GM21825 (cell line): ENCODE measurements around the gene OSBPL10.
"Not testable (repeated sequence)": the region's sequence is repeated elsewhere in the genome, so short reads cannot be mapped to it uniquely, and the experiment has no call there.

Experiments
- ATAC-seq: cut with Tn5 transposase; IDR thresholded peaks from one replicate; pipeline ENCODE4 v1.9.1; 2021; ENCODE audit warnings: mild to moderate bottlenecking, moderate library complexity; ENCODE audit not compliant: unreplicated experiment

OSBPL10 gene

GRCh38 chr3:31981206-31982181, at the start of gene OSBPL10, which contains the start of gene ZNF860:
TSS of gene OSBPL10 (minus strand) at chr3:31981262. CDS start at chr3:31981179, 83 bp downstream.
TSS of gene ZNF860 (plus strand) at chr3:31981750. CDS start at chr3:31989080, 7,330 bp downstream.
- ATAC-seq = no peak

GRCh38 chr3:32026593-32026992, 45.5 kb upstream of the OSBPL10 start:
- no peak for ATAC-seq

DNA sequence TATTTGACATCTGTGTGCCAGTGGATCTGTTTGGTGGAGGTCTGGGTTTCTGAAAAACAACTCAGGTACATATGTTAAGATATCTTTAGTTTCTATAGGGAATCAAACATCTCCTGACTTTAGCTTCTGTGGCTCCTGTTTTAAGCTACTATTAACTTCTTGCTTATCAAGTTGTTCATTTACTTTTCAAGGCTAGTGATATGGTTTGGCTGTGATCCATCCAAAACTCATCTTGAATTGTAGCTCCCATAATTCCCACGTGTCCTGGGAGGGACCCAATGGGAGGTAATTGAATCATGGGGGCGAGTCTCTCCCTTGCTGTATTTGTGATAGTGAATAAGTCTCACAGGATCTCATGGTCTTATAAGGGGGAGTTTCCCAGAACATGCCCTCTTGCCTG, 41.9 kb upstream of the OSBPL10 start:
- ATAC-seq = no peak

DNA sequence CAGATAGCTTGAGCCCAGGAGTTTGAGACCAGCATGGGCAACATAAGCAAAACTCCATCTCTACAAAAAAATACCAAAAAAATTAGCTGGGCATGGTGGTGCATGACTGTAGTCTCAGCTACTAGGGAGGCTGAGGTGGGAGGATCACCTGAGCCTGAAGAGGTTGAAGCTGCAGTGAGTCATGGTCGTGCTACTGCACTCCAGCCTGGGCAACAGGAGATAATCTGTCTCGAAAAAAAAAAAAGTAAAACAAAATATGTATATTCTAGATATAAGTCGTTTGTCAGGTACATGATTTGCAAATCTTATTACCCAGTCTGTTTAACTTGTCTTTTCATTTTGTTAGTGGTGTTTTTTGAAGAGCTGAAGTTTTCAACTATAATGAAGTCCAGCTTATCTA, 40.7 kb upstream of the OSBPL10 start:
- no peak for ATAC-seq

- ATAC-seq = no peak
Observed at GRCh38 chr3:32021155-32021554, 40.1 kb upstream of the OSBPL10 start.

GRCh38 chr3:32018757-32019564, 37.9 kb upstream of the OSBPL10 start:
- no peak for ATAC-seq

- no peak for ATAC-seq
Observed at GRCh38 chr3:32017286-32017685, 36.2 kb upstream of the OSBPL10 start.

DNA sequence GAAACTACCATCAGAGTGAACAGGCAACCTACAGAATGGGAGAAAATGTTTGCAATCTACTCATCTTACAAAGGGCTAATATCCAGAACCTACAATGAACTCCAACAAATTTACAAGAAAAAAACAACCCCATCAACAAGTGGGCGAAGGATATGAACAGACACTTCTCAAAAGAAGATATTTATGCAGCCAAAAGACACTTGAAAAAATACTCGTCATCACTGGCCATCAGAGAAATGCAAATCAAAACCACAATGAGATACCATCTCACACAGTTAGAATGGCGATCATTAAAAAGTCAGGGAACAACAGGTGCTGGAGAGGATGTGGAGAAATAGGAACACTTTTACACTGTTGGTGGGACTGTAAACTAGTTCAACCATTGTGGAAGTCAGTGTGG, 34.6 kb upstream of the OSBPL10 start:
- not testable (repeated sequence) for ATAC-seq

GRCh38 chr3:32010699-32011098, 29.6 kb upstream of the OSBPL10 start:
- not testable (repeated sequence) for ATAC-seq

- no peak for ATAC-seq
Observed at GRCh38 chr3:32009957-32010356, 28.9 kb upstream of the OSBPL10 start.

DNA sequence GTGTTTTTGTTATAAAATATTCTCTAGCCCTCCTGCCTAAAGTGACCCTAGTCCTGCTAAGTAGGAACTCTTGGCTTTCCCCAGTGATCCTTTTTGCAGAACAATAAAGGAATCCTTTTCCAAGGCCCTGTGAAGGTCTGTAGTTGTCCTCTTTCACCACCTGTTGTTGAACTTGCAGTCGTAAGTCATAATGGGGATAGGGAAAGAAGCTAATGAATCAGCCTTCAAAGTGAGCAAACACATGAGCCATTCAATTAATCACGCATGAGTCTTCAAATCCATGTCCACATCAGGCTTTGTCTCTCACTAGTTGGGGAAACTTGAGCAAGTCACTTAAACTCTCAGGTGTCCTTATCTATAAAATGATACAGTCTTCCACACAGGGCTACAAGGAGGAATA, 28.0 kb upstream of the OSBPL10 start:
- no peak for ATAC-seq

DNA sequence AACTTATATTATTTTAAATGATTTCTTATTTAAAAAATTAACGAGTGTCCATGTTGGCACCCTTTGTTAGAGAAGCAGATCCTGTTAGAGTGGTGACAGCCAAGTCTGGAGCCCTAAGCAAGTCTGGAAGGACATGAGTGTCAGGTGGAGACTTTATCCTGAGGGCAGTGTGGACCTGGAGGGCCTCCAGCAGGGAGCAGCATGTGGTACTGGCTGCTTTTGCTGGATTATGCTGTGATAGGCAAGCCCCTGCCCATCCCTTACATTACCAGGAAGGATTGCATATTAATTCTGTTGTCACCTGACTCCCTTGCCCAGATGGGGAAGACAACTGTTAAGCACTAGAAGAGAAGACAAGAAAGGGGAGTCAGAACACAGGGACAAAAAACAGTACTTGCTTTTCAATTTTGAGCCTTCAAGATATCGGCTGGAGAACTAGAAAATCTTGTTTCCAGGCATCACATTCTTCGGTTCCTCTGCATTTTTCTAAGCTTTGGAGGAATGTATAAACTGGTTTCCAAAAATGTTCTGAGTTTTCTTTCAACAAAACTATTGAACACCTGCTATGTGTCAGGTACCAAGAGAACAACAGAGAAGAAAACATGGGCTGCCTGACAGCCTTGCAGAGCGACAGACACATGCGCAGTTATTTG, 23.2 kb upstream of the OSBPL10 start:
- ATAC-seq = no peak

- no peak for ATAC-seq
Observed at GRCh38 chr3:32003380-32003779, 22.3 kb upstream of the OSBPL10 start.

DNA sequence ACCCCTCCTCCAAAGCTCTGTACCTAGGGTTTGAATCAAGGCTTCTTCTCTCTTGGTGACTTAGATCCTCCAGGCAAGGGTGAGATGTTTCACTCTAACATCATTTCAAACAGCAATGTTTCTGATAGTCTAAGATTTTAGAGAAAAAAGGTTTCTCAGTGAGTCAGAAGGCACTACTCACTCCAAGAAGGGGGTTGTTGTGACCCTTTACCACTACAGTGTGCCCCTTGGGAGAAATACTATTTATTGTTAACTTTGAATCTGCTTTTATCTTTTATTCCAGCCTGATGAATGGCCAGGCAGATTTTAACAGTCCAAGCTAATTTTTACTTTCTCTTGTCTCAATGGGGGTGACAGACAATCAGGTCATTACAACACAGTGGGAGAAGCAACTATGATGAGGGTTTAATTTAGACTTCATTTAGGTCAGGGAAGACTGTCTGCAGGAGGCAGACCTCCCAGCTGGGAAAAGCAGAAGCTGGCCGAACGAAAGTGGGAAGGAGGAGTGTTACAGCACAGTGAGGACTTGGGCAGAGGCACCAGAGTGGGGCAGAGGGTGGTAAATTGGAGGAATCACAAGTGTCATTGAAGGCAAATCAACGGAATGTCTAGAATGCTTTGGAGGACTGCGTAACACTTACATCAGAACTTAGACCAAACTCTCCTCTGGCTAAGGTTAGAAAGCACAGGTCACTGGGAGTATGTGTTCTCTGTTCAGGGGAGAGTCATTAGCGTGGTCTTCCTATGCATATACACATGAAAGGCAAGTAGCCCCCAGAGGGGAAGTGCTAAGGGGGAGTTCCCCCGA, 21.7 kb upstream of the OSBPL10 start:
- no peak for ATAC-seq

- ATAC-seq = no peak
Observed at GRCh38 chr3:32000877-32001276, 19.8 kb upstream of the OSBPL10 start.

DNA sequence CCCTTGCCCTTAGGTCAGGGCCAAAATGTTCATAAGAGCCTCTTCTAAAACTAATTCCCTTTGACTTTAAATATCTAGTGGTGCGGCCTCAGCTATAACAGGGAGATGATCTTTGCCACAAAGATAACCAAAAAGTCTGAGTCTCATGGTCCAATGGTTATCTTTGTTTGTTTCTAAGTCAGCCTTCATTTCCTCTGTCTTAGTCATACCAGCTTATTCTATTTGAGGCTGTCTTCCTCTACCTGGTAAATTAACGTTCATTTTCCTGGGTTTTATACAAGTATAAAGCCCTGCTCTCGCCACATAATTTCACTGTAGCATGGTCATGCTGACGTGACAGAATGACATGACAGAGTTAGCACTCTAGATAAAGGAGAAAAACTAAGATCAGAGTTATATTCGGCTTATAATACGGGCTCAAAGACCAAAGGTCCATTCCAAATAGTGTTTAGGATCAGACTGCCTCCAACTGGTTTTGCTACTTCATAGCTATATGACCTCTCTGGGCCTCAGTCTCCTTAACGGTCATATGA, 18.9 kb upstream of the OSBPL10 start:
- no peak for ATAC-seq

DNA sequence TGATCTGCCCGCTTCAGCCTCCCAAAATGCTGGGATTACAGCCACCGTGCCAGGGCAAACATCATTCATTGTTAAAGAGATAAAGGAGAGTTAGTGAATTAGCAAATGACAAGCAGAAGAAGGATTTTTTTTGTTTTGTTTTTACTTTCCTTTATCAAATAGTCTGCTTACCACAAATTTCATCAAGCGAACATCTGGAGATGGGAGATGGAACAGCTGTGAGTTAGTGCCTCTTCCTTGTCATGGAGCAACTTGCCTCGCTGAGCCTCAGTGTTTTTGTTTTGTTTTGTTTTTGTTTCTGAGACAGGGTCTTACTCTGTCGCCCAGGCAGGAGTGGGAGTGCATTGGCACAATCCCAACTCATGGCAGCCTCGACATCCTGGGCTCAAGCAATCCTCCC, 16.4 kb upstream of the OSBPL10 start:
- ATAC-seq = no peak

GRCh38 chr3:31996195-31996594, 15.1 kb upstream of the OSBPL10 start:
- no peak for ATAC-seq

DNA sequence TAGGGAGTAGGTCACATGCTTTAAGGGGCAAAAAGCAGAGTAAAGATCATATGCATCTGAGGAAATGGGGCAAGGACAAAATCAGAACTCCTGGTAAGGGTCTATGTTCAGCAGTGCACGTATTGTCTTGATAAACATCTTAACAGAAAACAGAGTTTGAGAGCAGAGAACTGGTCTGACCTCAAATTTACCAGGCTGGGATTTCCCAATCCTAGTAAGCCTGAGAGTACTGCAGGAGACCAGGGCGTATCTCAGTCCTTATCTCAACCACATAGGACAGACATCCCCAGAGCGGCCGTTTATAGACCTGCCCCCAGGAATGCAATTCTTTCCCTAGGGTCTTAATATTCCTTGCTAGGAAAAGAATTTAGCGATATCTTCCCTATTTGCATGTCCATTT, 14.0 kb upstream of the OSBPL10 start:
- not testable (repeated sequence) for ATAC-seq

- ATAC-seq = no peak
Observed at GRCh38 chr3:31993843-31994242, 12.8 kb upstream of the OSBPL10 start.
